Measurements from ENCODE around the gene HTR3A. TPM values are rescaled to one million over a fixed set of nuclear protein-coding genes. Genes with fewer than 3 reads are reported as not detected.
"Not testable (repeated sequence)": the region's sequence is repeated elsewhere in the genome, so short reads cannot be mapped to it uniquely, and the experiment has no call there.

Gene HTR3A
- total and polyA plus RNA-seq, 9 of the 15 experiments (the other 6 are each of a cell fraction or from before 2014, with no cell fraction given): not detected

- TF ChIP-seq ZNF277 (CRISPR knock-in tag; IDR thresholded peaks at IDR 0.05; ENCODE audit: borderline replicate concordance) (no peak), SREBF1 (IDR thresholded peaks at IDR 0.05; ENCODE audit: borderline replicate concordance, low read depth, low read length) (no peak), PRMT5 (CRISPR knock-in tag; IDR thresholded peaks at IDR 0.05) (no peak), CTBP1 (IDR thresholded peaks at IDR 0.05; ENCODE audit: borderline replicate concordance) (no peak)
Observed at GRCh38 chr11:113928311-113928710, 46.6 kb upstream of the HTR3A start (continued).

GRCh38 chr11:113932788-113933187 is 42.1 kb upstream of the HTR3A start:
- H3K4me2 ChIP-seq (ENCODE audit: insufficient read depth, low read length): no peak overlapping the region
- CTCF ChIA-PET (ENCODE audit: low intra/inter-chr PET ratio): no interaction called here
- H4K20me1 ChIP-seq (replicated peaks; ENCODE audit: control insufficient read depth, insufficient read depth, low read length): no peaks in the 10 kb centered on the region
- DNase-seq (ENCODE audit: extremely low read depth in 1 of 4, low spot score in 3 of 4) (no peak), FAIRE-seq (no peak), ATAC-seq (no peak)
- no peak for TF ChIP-seq SRSF7 (optimal IDR thresholded peaks at IDR 0.05; ENCODE audit: low read depth, low read length)
- no peak for TF ChIP-seq C11orf30 (IDR thresholded peaks at IDR 0.05; ENCODE audit: low read depth)
- no peak for TF ChIP-seq ESRRB (CRISPR knock-in tag; IDR thresholded peaks at IDR 0.05; ENCODE audit: borderline replicate concordance)
- TF ChIP-seq POLR2G (IDR thresholded peaks at IDR 0.05; ENCODE audit: low read depth, low read length): no peak
- no peak for TF ChIP-seq NFATC3 (IDR thresholded peaks at IDR 0.05)
- TF ChIP-seq NFIC (IDR thresholded peaks at IDR 0.05): no peak
- TF ChIP-seq CAMTA2 (CRISPR knock-in tag; conservative IDR thresholded peaks at IDR 0.05): no peak
- TF ChIP-seq WHSC1 (IDR thresholded peaks at IDR 0.05; ENCODE audit: low read length): no peak
- TF ChIP-seq FOXK1 (CRISPR knock-in tag; IDR thresholded peaks at IDR 0.05; ENCODE audit: borderline replicate concordance): no peak
- TF ChIP-seq ZNF146 (CRISPR knock-in tag; IDR thresholded peaks at IDR 0.05; ENCODE audit: unreplicated experiment): no peak
- TF ChIP-seq SMC3 (conservative IDR thresholded peaks at IDR 0.05; ENCODE audit: insufficient read depth, low read depth, low read length): no peak
- intact Hi-C loops (cut with micrococcal nuclease): no loop called here
- no peak overlapping the region for H3K4me3 ChIP-seq
- no TSS peak for BruUV-seq (replicated peaks)
- no peak overlapping the region for H3K27ac ChIP-seq (ENCODE audit: extremely low read depth, low read depth, low read length)
- in situ Hi-C loops (cut with MboI): loop anchor here (10.0 kb wide), 1 partner anchor 1008 kb away; no protein-coding TSS in a partner anchor
- H3K9me1 ChIP-seq (ENCODE audit: control insufficient read depth, insufficient read depth, low read length): no peaks in the 10 kb centered on the region
- POLR2A ChIA-PET: no interaction called here
- WGBS (ENCODE audit: insufficient coverage, low coverage, missing lambda C conversion rate): 0% methylated on average over 7 of the region's 7 CpGs
- no peaks in the 10 kb centered on the region for H3K9me3 ChIP-seq (replicated peaks; ENCODE audit: control insufficient read depth, insufficient read depth, low read depth, low read length)
- H3K4me1 ChIP-seq (replicated peaks in 1 of 2; ENCODE audit: control insufficient read depth in 2 of 2, insufficient read depth in 2 of 2, low read length in 2 of 2): no peaks in the 10 kb centered on the region
- no peak overlapping the region for H2AFZ ChIP-seq (ENCODE audit: low read depth, low read length)
- no peak overlapping the region for H3K9ac ChIP-seq (ENCODE audit: insufficient read depth in 1 of 2, low read depth in 2 of 2, low read length in 2 of 2)
- H3K27me3 ChIP-seq (ENCODE audit: control insufficient read depth in 2 of 2, insufficient read depth in 2 of 2, low read length in 2 of 2): peaks cover 23 to 32% of the 10 kb centered on the region in 2 experiments; a peak in 3 of 5 replicates
- H3K36me3 ChIP-seq (ENCODE audit: control insufficient read depth, insufficient read depth, low read length): no peaks in the 10 kb centered on the region
- H3K79me2 ChIP-seq (ENCODE audit: control insufficient read depth, insufficient read depth, low read length): no peaks in the 10 kb centered on the region

GRCh38 chr11:113934193-113934592 is 40.7 kb upstream of the HTR3A start:
- H3K9me1 ChIP-seq (ENCODE audit: control insufficient read depth, insufficient read depth, low read length); H3K36me3 ChIP-seq (ENCODE audit: control insufficient read depth, insufficient read depth, low read length); H3K27ac ChIP-seq (ENCODE audit: extremely low read depth, low read depth, low read length); H2AFZ ChIP-seq (ENCODE audit: low read depth, low read length); H3K4me1 ChIP-seq (replicated peaks in 1 of 2; ENCODE audit: control insufficient read depth in 2 of 2, insufficient read depth in 2 of 2, low read length in 2 of 2); CTCF ChIA-PET (ENCODE audit: low intra/inter-chr PET ratio); H3K9ac ChIP-seq (ENCODE audit: insufficient read depth in 1 of 2, low read depth in 2 of 2, low read length in 2 of 2); H4K20me1 ChIP-seq (replicated peaks; ENCODE audit: control insufficient read depth, insufficient read depth, low read length); H3K9me3 ChIP-seq (replicated peaks; ENCODE audit: control insufficient read depth, insufficient read depth, low read depth, low read length); ATAC-seq; DNase-seq (ENCODE audit: extremely low read depth in 1 of 4, low spot score in 3 of 4); H3K4me3 ChIP-seq; FAIRE-seq; BruUV-seq (replicated peaks); H3K4me2 ChIP-seq (ENCODE audit: insufficient read depth, low read length); H3K79me2 ChIP-seq (ENCODE audit: control insufficient read depth, insufficient read depth, low read length); intact Hi-C loops (cut with micrococcal nuclease); POLR2A ChIA-PET: not testable (repeated sequence)
- 7% methylated on average over 2 of the region's 3 CpGs for WGBS (ENCODE audit: insufficient coverage, low coverage, missing lambda C conversion rate)
- in situ Hi-C loops (cut with MboI): loop anchor here (10.0 kb wide), 1 partner anchor 1009 kb away; no protein-coding TSS in a partner anchor
- H3K27me3 ChIP-seq (ENCODE audit: control insufficient read depth in 2 of 2, insufficient read depth in 2 of 2, low read length in 2 of 2): peaks cover 19 to 31% of the 10 kb centered on the region in 2 experiments; a peak in 3 of 5 replicates
